GM23248 (cell line): ENCODE data around the gene SAMD8. TPM values are rescaled to one million over a fixed set of nuclear protein-coding genes. Genes with fewer than 3 reads are reported as not detected.

Source experiments
- DNase-seq: peaks from one replicate; pipeline ENCODE4 v3.0.0-alpha.2; 2015
- H2AFZ ChIP-seq: fragments of 200-600 bp; sonication (generic); 2 replicates; pipeline ENCODE4 v1.6.1; 2016; ENCODE audit warnings: antibody characterized with exemption
- H3F3A ChIP-seq: fragments of 200-600 bp; sonication (generic); 2 replicates; pipeline ENCODE4 v1.6.1; 2016; ENCODE audit warnings: mild to moderate bottlenecking, antibody characterized with exemption, mixed run types; ENCODE audit not compliant: insufficient read depth
- H3K27ac ChIP-seq: fragments of 200-600 bp; sonication (generic); 2 replicates; pipeline ENCODE4 v1.5.1; 2016; ENCODE audit warnings: mild to moderate bottlenecking
- H3K27me3 ChIP-seq: fragments of 200-600 bp; sonication (generic); replicated peaks from 2 replicates; pipeline ENCODE4 v1.6.1; 2016; ENCODE audit warnings: mild to moderate bottlenecking; ENCODE audit not compliant: insufficient read depth
- H3K36me3 ChIP-seq: fragments of 200-600 bp; sonication (generic); 2 replicates; pipeline ENCODE4 v1.6.1; 2016; ENCODE audit warnings: low read depth, mild to moderate bottlenecking
- H3K4me1 ChIP-seq: fragments of 200-600 bp; sonication (generic); 2 replicates; pipeline ENCODE4 v1.6.1; 2016; ENCODE audit warnings: mild to moderate bottlenecking; ENCODE audit not compliant: insufficient read depth
- H3K4me2 ChIP-seq: fragments of 200-600 bp; sonication (generic); one replicate; pipeline ENCODE4 v1.6.1; 2016; ENCODE audit warnings: mild to moderate bottlenecking; ENCODE audit not compliant: unreplicated experiment
- H3K4me3 ChIP-seq: fragments of 200-600 bp; sonication (generic); 2 replicates; pipeline ENCODE4 v1.5.1; 2016; ENCODE audit warnings: mild to moderate bottlenecking
- H3K79me2 ChIP-seq: fragments of 200-600 bp; sonication (generic); 2 replicates; pipeline ENCODE4 v1.6.1; 2016; ENCODE audit warnings: mild to moderate bottlenecking; ENCODE audit not compliant: insufficient read depth
- H3K9ac ChIP-seq: fragments of 200-600 bp; sonication (generic); 2 replicates; pipeline ENCODE4 v1.6.1; 2016; ENCODE audit warnings: mild to moderate bottlenecking
- H3K9me2 ChIP-seq: fragments of 200-600 bp; sonication (generic); 2 replicates; pipeline ENCODE4 v1.6.1; 2016; ENCODE audit warnings: mixed run types, mild to moderate bottlenecking, moderate library complexity; ENCODE audit not compliant: insufficient read depth
- H3K9me3 ChIP-seq: fragments of 200-600 bp; sonication (generic); one replicate; pipeline ENCODE4 v1.6.1; 2017; ENCODE audit warnings: low read depth
- H4K20me1 ChIP-seq: fragments of 200-600 bp; sonication (generic); 2 replicates; pipeline ENCODE4 v1.6.0; 2016; ENCODE audit not compliant: insufficient read depth
- EZH2 ChIP-seq: fragments of 200-600 bp; sonication (generic); IDR thresholded peaks from 2 replicates; pipeline ENCODE4 v1.6.1; 2018; ENCODE audit warnings: antibody characterized with exemption, mild to moderate bottlenecking; ENCODE audit not compliant: insufficient read depth, poor library complexity, severe bottlenecking
- EZH2phosphoT487 ChIP-seq: fragments of 200-600 bp; sonication (generic); IDR thresholded peaks from 2 replicates; pipeline ENCODE4 v1.6.1; 2018; ENCODE audit warnings: antibody characterized with exemption, moderate library complexity, mild to moderate bottlenecking, low read depth; ENCODE audit not compliant: insufficient read depth
- WGBS, 2 experiments: methylation state at CpG; one replicate each; pipeline ENCODE4 v1.1.6; 2015 to 2017; ENCODE audit warnings: low lambda C conversion rate in 2 of 2, low coverage in 1 of 2; ENCODE audit errors: missing lambda C conversion rate in 2 of 2; 5-methylcytosine and 5-hydroxymethylcytosine counted together
- in situ Hi-C: fragments of 300-500 bp; cut with MboI; formaldehyde crosslinking; loops from 2 replicates; pipeline ENCODE4 v1.15.0; 2020
- polyA plus RNA-seq: library from polyadenylated mRNA; unstranded; fragments of >200 nt; fragmentation: Nextera tagmentation; extraction: Ambion mirVana; gene quantifications from 2 replicates; pipeline ENCODE4 v1.2.1, GENCODE V29; 2016
- total RNA-seq: library from RNA; depleted of rRNA; stranded (reverse); fragments of >200 nt; shearing (Covaris generic); gene quantifications from 2 replicates; pipeline ENCODE4 v1.2.3, GENCODE V29; 2014; rRNA removed

The SAMD8 gene
- total and polyA plus RNA-seq, 2 experiments from 2014 or later: 16.9 to 30.5 TPM

DNA sequence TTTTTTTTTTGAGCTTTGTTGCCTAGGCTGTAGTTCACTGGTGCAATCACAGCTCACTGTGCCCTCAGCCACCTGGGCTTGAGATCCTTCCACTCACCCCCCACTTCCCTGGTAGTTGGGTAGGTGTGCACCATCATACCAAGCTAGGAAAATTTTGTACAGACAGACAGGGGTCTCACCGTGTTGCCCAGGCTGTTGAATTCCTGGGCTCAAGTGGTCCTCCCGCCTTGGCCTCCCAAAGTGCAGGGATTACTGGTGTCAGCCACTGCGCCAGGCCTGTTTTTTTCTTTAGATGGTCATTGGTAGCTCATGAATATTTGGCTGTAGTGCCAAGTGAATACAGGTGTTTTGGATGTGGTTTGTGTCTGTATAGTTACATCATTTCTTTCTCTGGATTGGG lies 116.8 kb downstream of the SAMD8 start:
- H3K4me2 ChIP-seq: no peak overlapping the region
- H3K36me3 ChIP-seq: peaks cover 46% of the 10 kb centered on the region
- H3K27ac ChIP-seq: no peak overlapping the region
- H3K27me3 ChIP-seq: no peaks in the 10 kb centered on the region
- H4K20me1 ChIP-seq: peaks cover 19% of the 10 kb centered on the region
- 66 to 73% methylated on average over 3 of the region's 3 CpGs for WGBS, 2 experiments
- no peak overlapping the region for H2AFZ ChIP-seq
- H3F3A ChIP-seq: peaks cover 77% of the 10 kb centered on the region
- H3K4me1 ChIP-seq: peaks cover 60% of the 10 kb centered on the region
- no peak for DNase-seq
- no peak for TF ChIP-seq EZH2phosphoT487
- no peak for TF ChIP-seq EZH2
- H3K79me2 ChIP-seq: peaks cover 71% of the 10 kb centered on the region
- in situ Hi-C loops: loop anchor here (25.0 kb wide), 1 partner anchor 966 kb away; no protein-coding TSS in a partner anchor
- H3K9ac ChIP-seq: no peak overlapping the region
- no peaks in the 10 kb centered on the region for H3K9me2 ChIP-seq
- no peak overlapping the region for H3K4me3 ChIP-seq
- H3K9me3 ChIP-seq: no peaks in the 10 kb centered on the region

DNA sequence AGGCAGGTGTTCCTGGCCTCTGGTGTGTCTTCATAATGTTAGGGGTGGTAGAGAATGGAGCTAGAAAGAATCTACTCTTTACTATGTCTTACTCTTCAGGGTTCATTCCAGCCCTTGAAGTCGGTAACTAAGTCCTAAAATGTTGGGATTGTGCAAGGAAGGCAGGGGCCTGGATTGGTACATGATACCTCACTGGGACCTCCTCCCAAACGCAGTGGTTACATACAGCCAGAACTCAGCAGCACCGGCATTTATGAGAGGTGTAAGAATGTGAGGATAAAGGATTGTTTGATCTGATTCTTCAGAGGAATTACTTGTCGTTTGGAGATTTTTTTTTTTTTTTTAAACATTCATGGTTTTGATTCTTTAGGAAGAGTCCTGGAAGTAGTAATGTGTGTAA lies 117.4 kb downstream of the SAMD8 start:
- Histone ChIP-seq H3F3A (peaks cover 77% of the 10 kb centered on the region), H3K27ac (peak overlapping the region; percentile 18; the same call in 1 of the 2 replicates), H4K20me1 (peaks cover 19% of the 10 kb centered on the region), H3K27me3 (no peaks in the 10 kb centered on the region), H3K79me2 (peaks cover 65% of the 10 kb centered on the region), H3K9ac (no peak overlapping the region), H3K9me3 (no peaks in the 10 kb centered on the region), H3K4me1 (peaks cover 55% of the 10 kb centered on the region), H2AFZ (no peak overlapping the region), H3K9me2 (no peaks in the 10 kb centered on the region), H3K4me2 (no peak overlapping the region), H3K36me3 (peaks cover 41% of the 10 kb centered on the region), H3K4me3 (no peak overlapping the region)
- WGBS, 2 experiments: 40 to 49% methylated on average over 4 of the region's 4 CpGs
- peak; percentile 36 for DNase-seq
- TF ChIP-seq EZH2phosphoT487 (no peak), EZH2 (no peak)
- in situ Hi-C loops: loop anchor here (25.0 kb wide), 1 partner anchor 967 kb away; no protein-coding TSS in a partner anchor

DNA sequence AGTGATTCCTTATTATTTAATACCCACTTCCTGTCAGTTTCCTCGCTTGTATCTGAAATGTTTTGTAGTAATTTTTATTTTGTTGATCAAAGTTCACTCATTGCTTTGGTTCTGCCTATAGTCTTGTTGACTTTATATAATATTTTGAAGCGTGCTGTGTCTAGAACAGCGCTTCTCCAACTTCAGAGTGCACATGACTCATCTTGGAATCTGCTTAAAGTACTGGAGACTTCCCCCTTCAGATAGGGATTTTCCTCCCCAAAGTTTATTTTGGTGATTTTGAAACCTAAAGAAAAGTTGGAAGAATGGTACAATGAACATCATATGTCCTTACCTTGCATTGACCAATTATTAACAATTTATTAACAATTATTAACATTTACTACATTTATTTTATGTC lies 118.5 kb downstream of the SAMD8 start:
- Histone ChIP-seq H3K36me3 (peaks cover 32% of the 10 kb centered on the region), H3K9me2 (no peaks in the 10 kb centered on the region), H3K27me3 (no peaks in the 10 kb centered on the region), H3K9me3 (no peaks in the 10 kb centered on the region), H3K79me2 (peaks cover 55% of the 10 kb centered on the region), H3K4me1 (peaks cover 45% of the 10 kb centered on the region), H4K20me1 (peaks cover 19% of the 10 kb centered on the region), H2AFZ (no peak overlapping the region), H3K4me3 (no peak overlapping the region), H3K4me2 (no peak overlapping the region), H3K27ac (peak overlapping the region; percentile 18), H3F3A (peaks cover 67% of the 10 kb centered on the region), H3K9ac (no peak overlapping the region)
- DNase-seq: peak; percentile 69
- in situ Hi-C loops: loop anchor here (5.0 to 25.0 kb wide), 2 partner anchors 43 to 968 kb away; no protein-coding TSS in a partner anchor
- TF ChIP-seq EZH2 (no peak), EZH2phosphoT487 (no peak)
- 60 to 68% methylated on average over 3 of the region's 3 CpGs for WGBS, 2 experiments

DNA sequence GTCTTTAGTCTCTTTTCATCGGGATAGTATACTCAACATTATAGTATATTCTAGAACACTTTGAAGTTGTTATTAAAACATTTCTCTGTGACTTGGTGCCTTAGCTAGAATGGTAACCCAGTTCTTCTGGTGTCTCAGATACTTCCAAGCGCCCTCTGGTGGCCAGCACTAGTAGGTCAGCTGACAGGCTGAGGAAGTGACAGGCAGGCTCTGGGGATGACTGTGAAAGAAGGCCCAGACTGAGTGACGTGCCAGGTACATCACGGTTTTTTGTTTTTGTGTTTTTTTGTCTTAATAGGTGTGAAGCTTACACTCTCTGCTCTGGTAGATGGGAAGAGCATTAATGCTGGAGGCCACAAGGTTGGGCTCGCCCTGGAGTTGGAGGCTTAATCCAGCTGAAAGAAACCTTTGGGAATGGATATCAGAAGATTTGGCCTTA lies 119.2 kb downstream of the SAMD8 start:
- DNase-seq: peak; percentile 89
- 0 out of 2 replicates have a peak overlapping the region, but pooled peaks have one; percentile 18 for H3K27ac ChIP-seq
- no peaks in the 10 kb centered on the region for H3K27me3 ChIP-seq
- 18 to 19% methylated on average over 5 of the region's 5 CpGs for WGBS, 2 experiments
- H2AFZ ChIP-seq: no peak overlapping the region
- no peak overlapping the region for H3K4me2 ChIP-seq
- in situ Hi-C loops: loop anchor here (5.0 to 25.0 kb wide), 2 partner anchors 43 to 968 kb away; no protein-coding TSS in a partner anchor
- H3K4me1 ChIP-seq: peaks cover 44% of the 10 kb centered on the region
- TF ChIP-seq EZH2phosphoT487: no peak
- TF ChIP-seq EZH2: no peak
- H3F3A ChIP-seq: peaks cover 62% of the 10 kb centered on the region
- H3K4me3 ChIP-seq: no peak overlapping the region
- no peaks in the 10 kb centered on the region for H3K9me3 ChIP-seq
- no peaks in the 10 kb centered on the region for H3K9me2 ChIP-seq
- H3K36me3 ChIP-seq: peaks cover 32% of the 10 kb centered on the region
- peaks cover 19% of the 10 kb centered on the region for H4K20me1 ChIP-seq
- H3K79me2 ChIP-seq: peaks cover 55% of the 10 kb centered on the region
- 0 out of 2 replicates have a peak overlapping the region, but pooled peaks have one; percentile 3 for H3K9ac ChIP-seq

Other genes starting within 250 kb of the SAMD8 start
- gene VDAC2, start 99.1 kb downstream of the SAMD8 start, total RNA-seq: 145 and 147 TPM in 2 replicates
- gene VDAC2, start 99.1 kb downstream of the SAMD8 start, polyA plus RNA-seq: 259 and 268 TPM in 2 replicates
- 12.6 and 38.3 TPM in 2 replicates for gene COMTD1, start 124.3 kb downstream of the SAMD8 start, total RNA-seq
- gene COMTD1, start 124.3 kb downstream of the SAMD8 start, polyA plus RNA-seq: 8.8 and 9.3 TPM in 2 replicates